Measurements from ENCODE around the gene VASP.

VASP gene

DNA sequence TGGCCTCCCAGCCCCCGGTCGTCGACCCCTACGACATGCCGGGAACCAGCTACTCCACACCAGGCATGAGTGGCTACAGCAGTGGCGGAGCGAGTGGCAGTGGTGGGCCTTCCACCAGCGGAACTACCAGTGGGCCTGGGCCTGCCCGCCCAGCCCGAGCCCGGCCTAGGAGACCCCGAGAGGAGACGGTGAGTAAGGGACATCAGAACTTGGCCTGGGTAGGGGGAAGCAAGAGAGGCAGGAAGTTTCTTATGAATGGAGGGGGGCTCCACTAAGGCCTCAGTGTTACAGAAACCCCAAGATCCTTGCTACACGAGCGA lies 36.6 kb upstream of the VASP start:
- no peak for DNase-seq (ENCODE audit: low read depth, low spot score)
- no peaks in the 10 kb centered on the region for H3K9me3 ChIP-seq (ENCODE audit: insufficient read depth, low read length)
- H3K9ac ChIP-seq (ENCODE audit: insufficient read length, low read depth): no peak overlapping the region
- H3K4me1 ChIP-seq (ENCODE audit: insufficient read depth, insufficient read length): peaks cover 10% of the 10 kb centered on the region
- no peaks in the 10 kb centered on the region for H3K27me3 ChIP-seq (ENCODE audit: insufficient read depth, insufficient read length)
- H3K36me3 ChIP-seq (ENCODE audit: insufficient read depth, insufficient read length, low read length): no peaks in the 10 kb centered on the region
- TF ChIP-seq YY1 (IDR thresholded peaks at IDR 0.05; ENCODE audit: insufficient read depth, insufficient read length): no peak
- H3K4me3 ChIP-seq (ENCODE audit: insufficient read length, low read depth): no peak overlapping the region

DNA sequence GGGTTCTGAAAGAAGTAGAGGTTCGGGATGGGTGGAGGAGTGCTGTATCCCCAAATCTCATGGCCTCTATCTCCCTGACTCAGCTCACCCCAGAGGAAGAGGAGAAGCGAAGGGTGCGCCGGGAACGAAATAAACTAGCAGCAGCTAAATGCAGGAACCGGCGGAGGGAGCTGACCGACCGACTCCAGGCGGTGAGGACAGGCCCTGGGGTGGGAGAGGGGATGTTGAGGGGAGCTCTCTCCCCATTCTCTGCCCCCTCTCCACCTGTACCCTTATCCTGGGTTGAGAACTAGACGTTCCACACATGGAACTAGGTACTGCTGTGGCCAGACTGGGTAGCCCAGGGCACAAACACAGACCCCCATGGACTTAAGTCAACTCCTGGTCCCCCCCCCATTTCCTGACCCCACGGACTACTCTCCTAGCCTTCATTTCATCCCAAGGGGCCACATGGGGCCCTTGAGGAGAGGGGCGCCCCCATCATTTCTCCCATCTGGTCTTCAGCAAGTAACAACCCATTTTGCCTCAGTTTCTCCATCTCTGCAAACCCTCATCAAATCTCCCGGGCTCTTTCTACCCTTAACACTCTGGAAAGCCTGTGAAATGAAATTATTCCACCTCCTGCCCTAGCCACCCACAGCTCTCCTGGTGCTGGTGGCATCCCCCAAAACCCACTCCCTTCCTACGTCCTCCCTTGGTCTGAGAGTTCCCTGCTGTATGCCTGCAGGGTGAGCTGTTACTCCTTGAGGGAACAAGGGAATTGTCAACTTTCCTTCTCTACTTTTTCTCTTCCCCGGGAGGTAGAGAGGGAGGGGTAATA lies 36.0 kb upstream of the VASP start:
- no peak for DNase-seq (ENCODE audit: low read depth, low spot score)
- H3K36me3 ChIP-seq (ENCODE audit: insufficient read depth, insufficient read length, low read length): no peaks in the 10 kb centered on the region
- H3K4me3 ChIP-seq (ENCODE audit: insufficient read length, low read depth): no peak overlapping the region
- H3K27me3 ChIP-seq (ENCODE audit: insufficient read depth, insufficient read length): no peaks in the 10 kb centered on the region
- TF ChIP-seq YY1 (IDR thresholded peaks at IDR 0.05; ENCODE audit: insufficient read depth, insufficient read length) (no peak), ZNF274 (IDR thresholded peaks at IDR 0.05; ENCODE audit: low read depth, low read length) (no peak), SUZ12 (IDR thresholded peaks at IDR 0.05; ENCODE audit: extremely low read depth, insufficient read depth, insufficient read length) (no peak)
- H3K9me3 ChIP-seq (ENCODE audit: insufficient read depth, low read length): no peaks in the 10 kb centered on the region
- no peak overlapping the region for H3K9ac ChIP-seq (ENCODE audit: insufficient read length, low read depth)
- peaks cover 10% of the 10 kb centered on the region for H3K4me1 ChIP-seq (ENCODE audit: insufficient read depth, insufficient read length)

GRCh38 chr19:45471931-45472562 lies 35.2 kb upstream of the VASP start:
- Histone ChIP-seq H3K9me3 (ENCODE audit: insufficient read depth, low read length) (no peaks in the 10 kb centered on the region), H3K36me3 (ENCODE audit: insufficient read depth, insufficient read length, low read length) (no peaks in the 10 kb centered on the region), H3K4me1 (ENCODE audit: insufficient read depth, insufficient read length) (peaks cover 10% of the 10 kb centered on the region), H3K4me3 (ENCODE audit: insufficient read length, low read depth) (no peak overlapping the region), H3K9ac (ENCODE audit: insufficient read length, low read depth) (no peak overlapping the region), H3K27me3 (ENCODE audit: insufficient read depth, insufficient read length) (no peaks in the 10 kb centered on the region)
- DNase-seq (ENCODE audit: low read depth, low spot score): no peak
- TF ChIP-seq ZNF274 (IDR thresholded peaks at IDR 0.05; ENCODE audit: low read depth, low read length): no peak
- no peak for TF ChIP-seq SUZ12 (IDR thresholded peaks at IDR 0.05; ENCODE audit: extremely low read depth, insufficient read depth, insufficient read length)
- no peak for TF ChIP-seq YY1 (IDR thresholded peaks at IDR 0.05; ENCODE audit: insufficient read depth, insufficient read length)

GRCh38 chr19:45472563-45473366 lies 34.5 kb upstream of the VASP start:
- peaks cover 10% of the 10 kb centered on the region for H3K4me1 ChIP-seq (ENCODE audit: insufficient read depth, insufficient read length)
- no peak overlapping the region for H3K4me3 ChIP-seq (ENCODE audit: insufficient read length, low read depth)
- no peak for TF ChIP-seq SUZ12 (IDR thresholded peaks at IDR 0.05; ENCODE audit: extremely low read depth, insufficient read depth, insufficient read length)
- TF ChIP-seq YY1 (IDR thresholded peaks at IDR 0.05; ENCODE audit: insufficient read depth, insufficient read length): no peak
- no peak for TF ChIP-seq ZNF274 (IDR thresholded peaks at IDR 0.05; ENCODE audit: low read depth, low read length)
- H3K9ac ChIP-seq (ENCODE audit: insufficient read length, low read depth): no peak overlapping the region
- H3K27me3 ChIP-seq (ENCODE audit: insufficient read depth, insufficient read length): no peaks in the 10 kb centered on the region
- DNase-seq (ENCODE audit: low read depth, low spot score): no peak
- no peaks in the 10 kb centered on the region for H3K9me3 ChIP-seq (ENCODE audit: insufficient read depth, low read length)
- no peaks in the 10 kb centered on the region for H3K36me3 ChIP-seq (ENCODE audit: insufficient read depth, insufficient read length, low read length)

- no peak for TF ChIP-seq YY1 (IDR thresholded peaks at IDR 0.05; ENCODE audit: insufficient read depth, insufficient read length)
- Histone ChIP-seq H3K4me1 (ENCODE audit: insufficient read depth, insufficient read length) (peaks cover 10% of the 10 kb centered on the region), H3K9me3 (ENCODE audit: insufficient read depth, low read length) (no peaks in the 10 kb centered on the region), H3K27me3 (ENCODE audit: insufficient read depth, insufficient read length) (no peaks in the 10 kb centered on the region), H3K9ac (ENCODE audit: insufficient read length, low read depth) (no peak overlapping the region), H3K36me3 (ENCODE audit: insufficient read depth, insufficient read length, low read length) (no peaks in the 10 kb centered on the region), H3K4me3 (ENCODE audit: insufficient read length, low read depth) (no peak overlapping the region)
- no peak for DNase-seq (ENCODE audit: low read depth, low spot score)
Observed at GRCh38 chr19:45473367-45473681, 34.0 kb upstream of the VASP start.

- DNase-seq (ENCODE audit: low read depth, low spot score): no peak
- Histone ChIP-seq H3K4me1 (ENCODE audit: insufficient read depth, insufficient read length) (peaks cover 10% of the 10 kb centered on the region), H3K9ac (ENCODE audit: insufficient read length, low read depth) (peak overlapping the region; percentile 46), H3K9me3 (ENCODE audit: insufficient read depth, low read length) (no peaks in the 10 kb centered on the region), H3K36me3 (ENCODE audit: insufficient read depth, insufficient read length, low read length) (no peaks in the 10 kb centered on the region), H3K27me3 (ENCODE audit: insufficient read depth, insufficient read length) (no peaks in the 10 kb centered on the region), H3K4me3 (ENCODE audit: insufficient read length, low read depth) (no peak overlapping the region)
- TF ChIP-seq ZNF274 (IDR thresholded peaks at IDR 0.05; ENCODE audit: low read depth, low read length): no peak
- TF ChIP-seq SUZ12 (IDR thresholded peaks at IDR 0.05; ENCODE audit: extremely low read depth, insufficient read depth, insufficient read length): no peak
- no peak for TF ChIP-seq YY1 (IDR thresholded peaks at IDR 0.05; ENCODE audit: insufficient read depth, insufficient read length)
Observed at GRCh38 chr19:45473682-45474605, 33.3 kb upstream of the VASP start.

Data from NT2/D1 (cell line).